ENCODE measurements around the gene SPRR5.

The SPRR5 gene

GRCh38 chr1:152941037-152941711 is 5.8 kb upstream of the SPRR5 start:
- intact Hi-C loops (cut with DNase I): no loop called here
- no peak for DNase-seq

- DNase-seq: no peak
- intact Hi-C loops (cut with DNase I): no loop called here
Observed at GRCh38 chr1:152942161-152942560, 4.8 kb upstream of the SPRR5 start.

DNA sequence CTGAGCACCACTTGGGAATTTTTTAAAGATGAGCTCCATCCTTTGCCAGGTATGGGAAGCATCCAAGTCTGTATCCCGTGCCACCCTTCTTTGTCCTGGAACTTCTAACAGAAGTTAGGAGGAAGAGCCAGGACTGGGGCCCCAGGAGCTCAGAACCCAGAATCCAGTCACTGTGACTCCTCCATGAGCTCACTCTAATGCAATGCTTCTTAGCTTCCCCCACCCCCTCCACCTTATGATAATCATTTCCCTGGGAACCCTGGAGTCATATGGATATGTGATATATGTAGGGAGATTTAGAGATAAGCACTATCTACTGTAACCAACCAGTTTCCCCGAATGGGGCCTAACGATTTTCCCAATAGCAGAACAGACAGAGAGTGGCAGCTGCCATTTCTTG is 758 bp upstream of the SPRR5 start:
- no peak for DNase-seq
- intact Hi-C loops (cut with DNase I): no loop called here

DNA sequence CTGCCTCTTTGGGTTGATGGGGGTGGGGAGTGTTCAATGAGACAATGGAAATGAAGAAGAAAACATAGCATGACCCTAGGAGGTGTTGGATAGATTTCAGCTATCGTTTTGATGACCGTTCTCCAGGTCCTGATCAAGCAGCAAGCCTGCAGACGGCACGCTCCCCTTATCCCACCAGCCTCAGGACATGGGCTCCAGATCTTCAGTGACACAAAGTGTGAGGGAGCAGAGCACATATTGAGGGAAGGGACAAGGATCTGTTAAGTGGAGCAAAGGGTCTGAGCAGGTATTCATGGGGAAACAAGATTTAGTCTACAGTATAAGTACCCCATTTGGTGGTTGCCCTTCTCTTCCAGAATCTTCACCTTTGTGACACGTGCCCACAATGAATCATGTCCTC is 4.7 kb downstream of the SPRR5 start:
- DNase-seq: peak in 1 of 42 donors; percentile 2
- intact Hi-C loops (cut with DNase I): no loop called here

DNA sequence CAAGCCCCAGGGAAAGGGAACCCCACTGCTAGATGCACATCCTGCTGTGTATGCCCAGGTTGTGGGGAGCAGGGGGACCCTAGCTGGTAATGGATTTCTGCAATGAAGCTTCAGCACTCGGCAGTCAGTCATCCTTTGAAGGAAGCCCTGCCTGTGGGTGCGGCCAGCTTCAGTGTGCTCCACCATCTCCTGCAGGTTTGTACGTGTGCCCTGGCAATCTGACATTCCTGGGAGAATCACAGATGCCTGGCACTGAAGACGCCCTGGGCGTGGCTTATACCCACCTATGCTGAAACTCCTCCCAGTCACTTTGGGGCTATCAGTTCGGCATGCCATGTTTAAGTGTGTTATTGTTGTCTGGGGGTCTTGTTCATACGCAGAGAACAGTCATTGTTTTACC is 6.8 kb downstream of the SPRR5 start:
- no peak for DNase-seq
- intact Hi-C loops (cut with DNase I): no loop called here

DNA sequence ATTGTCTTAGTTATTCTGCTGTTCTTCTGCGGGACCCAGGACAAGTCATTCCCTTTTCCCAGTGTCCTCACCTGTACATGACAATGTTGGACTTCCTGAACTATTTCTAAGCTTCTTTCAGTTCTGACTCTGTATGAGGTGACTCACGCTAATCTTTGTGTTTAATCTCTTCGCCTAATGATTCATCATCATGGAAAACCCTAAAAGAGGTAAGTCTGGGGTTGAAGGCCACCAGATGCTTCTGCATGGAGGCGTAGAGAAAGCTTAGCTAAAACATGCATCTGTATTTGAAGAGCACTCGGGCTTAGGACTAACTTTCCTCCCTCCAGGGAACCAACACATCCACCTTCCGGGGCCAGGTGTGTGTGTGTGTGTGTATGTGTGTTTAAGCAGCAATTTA is 7.4 kb downstream of the SPRR5 start:
- intact Hi-C loops (cut with DNase I): no loop called here
- DNase-seq: no peak

DNA sequence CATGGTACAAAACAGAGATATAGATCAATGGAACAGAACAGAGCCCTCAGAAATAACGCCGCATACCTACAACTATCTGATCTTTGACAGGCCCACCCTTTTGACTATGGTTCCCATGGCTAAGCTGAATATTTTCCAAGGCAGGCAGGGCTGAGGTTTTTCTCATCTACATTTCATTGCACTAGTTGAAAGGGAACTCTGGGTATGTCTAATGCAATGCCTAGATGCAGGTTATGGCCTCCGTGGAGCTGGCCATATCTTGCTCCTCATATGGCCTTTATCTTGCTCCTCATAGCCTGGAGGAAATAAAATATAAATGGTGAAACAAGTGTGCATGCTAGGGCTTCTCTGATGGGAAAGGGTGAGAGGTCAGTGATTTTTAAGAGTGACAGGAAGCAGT is 10.6 kb downstream of the SPRR5 start:
- DNase-seq: no peak
- intact Hi-C loops (cut with DNase I): no loop called here

GRCh38 chr1:152959273-152959672 is 12.3 kb downstream of the SPRR5 start:
- intact Hi-C loops (cut with DNase I): no loop called here
- no peak for DNase-seq

- intact Hi-C loops (cut with DNase I): no loop called here
Observed at GRCh38 chr1:152959801-152960451, 12.9 kb downstream of the SPRR5 start.

GRCh38 chr1:152960452-152961044 is 13.5 kb downstream of the SPRR5 start:
- DNase-seq: peak in 1 of 42 donors; percentile 5
- intact Hi-C loops (cut with DNase I): no loop called here

More at GRCh38 chr1:152959801-152960451, 12.9 kb downstream of the SPRR5 start:
- peak in 1 of 42 donors; percentile 1 for DNase-seq

- intact Hi-C loops (cut with DNase I): no loop called here
- DNase-seq: peak in 1 of 42 donors; percentile 1
Observed at GRCh38 chr1:152961226-152961891, 14.4 kb downstream of the SPRR5 start.

DNA sequence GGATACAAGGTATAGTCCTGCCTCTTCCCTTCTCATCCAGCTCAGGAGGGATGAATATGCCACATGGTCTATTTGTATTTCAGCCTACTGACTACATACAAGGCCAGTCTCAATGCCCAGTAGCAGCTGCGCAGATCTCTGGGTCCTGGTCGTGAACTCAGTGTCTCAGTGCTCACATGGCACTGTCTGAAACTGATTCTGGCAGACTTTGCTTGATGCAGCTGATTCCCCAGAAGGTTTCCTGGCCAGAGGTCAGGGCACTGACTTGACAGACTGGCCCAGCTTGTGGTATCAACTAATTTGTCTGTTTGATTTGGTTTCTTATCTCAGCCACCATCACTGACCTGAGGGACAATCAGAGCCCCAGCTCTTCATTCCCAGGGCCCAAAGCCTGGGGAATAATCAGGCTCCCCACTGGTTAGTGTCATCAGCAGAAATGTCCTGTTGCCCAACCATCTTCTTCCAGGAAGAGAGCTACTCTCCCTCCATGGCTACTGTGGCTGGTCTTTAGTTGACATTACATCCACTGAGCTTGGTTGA is 15.9 kb downstream of the SPRR5 start:
- DNase-seq: peak in 1 of 42 donors; percentile 10
- intact Hi-C loops (cut with DNase I): no loop called here

DNA sequence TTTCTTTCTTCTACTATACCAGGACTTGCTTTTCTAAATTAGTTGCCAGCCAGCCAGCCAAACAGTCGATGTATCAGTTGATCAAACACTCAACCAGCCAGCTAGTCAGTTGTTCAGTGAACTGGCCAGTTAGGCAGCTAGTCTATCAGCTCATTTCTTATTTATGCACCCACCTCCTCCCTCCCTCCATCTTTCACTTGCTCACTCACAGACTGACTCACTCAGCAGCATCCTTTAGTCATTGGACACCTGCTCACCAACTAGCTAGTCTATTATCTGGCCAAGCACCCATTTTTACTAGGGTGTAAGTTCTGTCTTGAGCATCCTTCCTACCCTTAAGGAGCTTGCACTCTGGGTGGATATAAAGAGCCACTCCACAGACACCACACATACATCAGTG is 17.5 kb downstream of the SPRR5 start:
- no peak for DNase-seq
- intact Hi-C loops (cut with DNase I): no loop called here

- intact Hi-C loops (cut with DNase I): no loop called here
- peak in 1 of 42 donors; percentile 4 for DNase-seq
Observed at GRCh38 chr1:152965853-152966252, 18.8 kb downstream of the SPRR5 start.

DNA sequence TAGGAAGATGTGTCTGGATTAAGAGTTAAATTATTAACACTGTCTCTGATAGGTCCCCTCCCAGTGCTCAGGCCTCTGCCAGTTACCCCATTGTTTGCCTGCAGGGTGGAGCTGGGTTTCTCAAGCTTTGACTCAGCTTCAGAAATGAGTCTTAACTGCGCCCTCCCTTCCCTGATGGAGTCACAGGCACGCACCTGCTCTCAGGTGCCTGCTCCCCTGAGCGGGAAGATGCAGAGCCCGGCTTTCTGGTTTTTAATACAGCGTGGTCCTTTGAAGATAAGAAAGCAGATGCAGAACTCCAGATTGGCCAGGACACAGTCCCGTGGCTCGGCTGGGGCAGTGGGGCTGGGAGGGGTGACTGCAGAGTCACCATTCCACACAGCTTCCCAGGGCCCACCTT is 20.2 kb downstream of the SPRR5 start:
- DNase-seq: peak in 1 of 42 donors; percentile 3
- intact Hi-C loops (cut with DNase I): no loop called here

DNA sequence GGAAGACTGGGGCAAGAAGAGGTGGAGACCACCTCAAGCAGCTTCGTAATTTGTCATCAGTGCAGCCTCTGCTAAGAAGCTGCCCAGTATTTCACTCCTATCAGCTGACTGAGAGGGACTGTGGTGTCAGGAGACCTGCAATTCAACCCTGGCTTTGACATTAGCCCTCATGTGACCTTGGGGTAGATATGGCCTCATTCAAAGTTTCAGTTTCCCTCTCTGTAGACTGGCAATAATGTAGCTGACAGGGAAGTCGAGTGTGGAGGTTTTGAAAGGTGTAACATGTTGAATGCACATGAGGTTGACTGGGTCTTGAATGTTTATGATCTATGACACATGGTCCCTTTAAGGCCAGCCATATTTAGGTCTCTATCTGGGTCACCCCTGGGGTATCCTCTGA is 21.2 kb downstream of the SPRR5 start:
- DNase-seq: no peak
- intact Hi-C loops (cut with DNase I): no loop called here

GRCh38 chr1:152969036-152969435 is 22.0 kb downstream of the SPRR5 start:
- intact Hi-C loops (cut with DNase I): no loop called here
- no peak for DNase-seq

GRCh38 chr1:152970495-152970894 is 23.5 kb downstream of the SPRR5 start, which contains the start of gene SPRR4:
TSS of gene SPRR4 (plus strand) at chr1:152970648. CDS start at chr1:152971891, 1,243 bp downstream.
- intact Hi-C loops (cut with DNase I): no loop called here

DNA sequence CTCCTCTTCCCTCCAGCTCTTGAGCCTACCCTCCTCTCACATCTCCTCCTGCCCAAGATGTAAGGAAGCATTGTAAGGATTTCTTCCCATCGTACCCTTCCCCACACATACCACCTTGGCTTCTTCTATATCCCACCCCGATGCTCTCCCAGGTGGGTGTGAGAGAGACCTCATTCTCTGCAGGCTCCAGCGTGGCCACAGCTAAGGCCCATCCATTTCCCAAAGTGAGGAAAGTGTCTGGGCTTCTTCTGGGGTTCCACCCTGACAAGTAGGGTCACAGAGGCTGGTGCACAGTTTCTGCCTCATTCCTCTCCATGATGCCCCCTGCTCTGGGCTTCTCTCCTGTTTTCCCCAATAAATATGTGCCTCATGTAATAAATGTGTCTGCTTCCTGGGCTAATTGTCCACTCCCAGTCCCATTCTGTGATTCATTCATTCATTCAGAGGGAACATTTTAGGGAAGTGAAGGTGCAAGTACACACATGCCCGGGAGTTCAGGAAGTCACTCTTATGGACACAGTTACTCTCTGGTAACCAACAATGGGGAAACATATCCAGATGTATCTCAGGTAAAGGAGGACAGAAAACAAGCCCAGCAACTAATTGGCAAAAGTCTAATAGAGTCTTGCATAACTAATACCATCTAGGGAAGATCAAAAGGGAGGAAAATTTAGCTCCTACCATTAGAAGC is 25.3 kb downstream of the SPRR5 start:
- intact Hi-C loops (cut with DNase I): no loop called here
- peak in 1 of 42 donors; percentile 13 for DNase-seq

More at GRCh38 chr1:152970495-152970894, 23.5 kb downstream of the SPRR5 start, which contains the start of gene SPRR4:
- DNase-seq: peak in 1 of 42 donors; percentile 28

Data from head of caudate nucleus (tissue), 42 donors.